Measurements from ENCODE around the gene CLPTM1L.

Gene CLPTM1L

DNA sequence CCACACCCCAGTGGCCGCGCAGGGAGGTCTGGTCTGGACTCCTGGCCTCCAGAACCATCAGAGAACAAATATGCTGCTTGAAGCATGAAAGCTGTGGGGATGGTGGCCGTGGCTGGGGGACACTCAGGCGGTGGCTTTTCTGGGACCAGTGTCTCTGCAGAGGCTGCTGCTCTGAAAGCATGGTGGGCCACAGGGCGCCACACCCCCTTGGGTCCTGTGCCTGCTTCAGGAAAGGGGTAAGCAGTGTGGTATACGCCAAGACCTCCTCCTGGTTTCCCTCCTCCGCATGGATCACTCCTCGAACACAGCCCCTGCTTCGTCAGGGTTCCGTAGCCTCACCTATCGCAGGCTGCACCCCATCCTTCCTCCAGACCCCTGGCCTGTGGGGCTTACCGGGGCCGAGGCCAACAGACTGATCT, 30.3 kb downstream of the CLPTM1L start:
- Histone ChIP-seq H3K4me3 (ENCODE audit: low read depth, low read length) (no peak overlapping the region), H3K9me3 (no peaks in the 10 kb centered on the region), H3K4me1 (no peaks in the 10 kb centered on the region), H3K27me3 (no peaks in the 10 kb centered on the region; the same call in 1 of the 2 replicates), H3K36me3 (peaks cover 11% of the 10 kb centered on the region)
- TF ChIP-seq, protein P1, sequence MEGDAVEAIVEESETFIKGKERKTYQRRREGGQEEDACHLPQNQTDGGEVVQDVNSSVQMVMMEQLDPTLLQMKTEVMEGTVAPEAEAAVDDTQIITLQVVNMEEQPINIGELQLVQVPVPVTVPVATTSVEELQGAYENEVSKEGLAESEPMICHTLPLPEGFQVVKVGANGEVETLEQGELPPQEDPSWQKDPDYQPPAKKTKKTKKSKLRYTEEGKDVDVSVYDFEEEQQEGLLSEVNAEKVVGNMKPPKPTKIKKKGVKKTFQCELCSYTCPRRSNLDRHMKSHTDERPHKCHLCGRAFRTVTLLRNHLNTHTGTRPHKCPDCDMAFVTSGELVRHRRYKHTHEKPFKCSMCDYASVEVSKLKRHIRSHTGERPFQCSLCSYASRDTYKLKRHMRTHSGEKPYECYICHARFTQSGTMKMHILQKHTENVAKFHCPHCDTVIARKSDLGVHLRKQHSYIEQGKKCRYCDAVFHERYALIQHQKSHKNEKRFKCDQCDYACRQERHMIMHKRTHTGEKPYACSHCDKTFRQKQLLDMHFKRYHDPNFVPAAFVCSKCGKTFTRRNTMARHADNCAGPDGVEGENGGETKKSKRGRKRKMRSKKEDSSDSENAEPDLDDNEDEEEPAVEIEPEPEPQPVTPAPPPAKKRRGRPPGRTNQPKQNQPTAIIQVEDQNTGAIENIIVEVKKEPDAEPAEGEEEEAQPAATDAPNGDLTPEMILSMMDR (IDR thresholded peaks at IDR 0.05; ENCODE audit: low read depth, low read length) = no peak
- DNase-seq = no peak

DNA sequence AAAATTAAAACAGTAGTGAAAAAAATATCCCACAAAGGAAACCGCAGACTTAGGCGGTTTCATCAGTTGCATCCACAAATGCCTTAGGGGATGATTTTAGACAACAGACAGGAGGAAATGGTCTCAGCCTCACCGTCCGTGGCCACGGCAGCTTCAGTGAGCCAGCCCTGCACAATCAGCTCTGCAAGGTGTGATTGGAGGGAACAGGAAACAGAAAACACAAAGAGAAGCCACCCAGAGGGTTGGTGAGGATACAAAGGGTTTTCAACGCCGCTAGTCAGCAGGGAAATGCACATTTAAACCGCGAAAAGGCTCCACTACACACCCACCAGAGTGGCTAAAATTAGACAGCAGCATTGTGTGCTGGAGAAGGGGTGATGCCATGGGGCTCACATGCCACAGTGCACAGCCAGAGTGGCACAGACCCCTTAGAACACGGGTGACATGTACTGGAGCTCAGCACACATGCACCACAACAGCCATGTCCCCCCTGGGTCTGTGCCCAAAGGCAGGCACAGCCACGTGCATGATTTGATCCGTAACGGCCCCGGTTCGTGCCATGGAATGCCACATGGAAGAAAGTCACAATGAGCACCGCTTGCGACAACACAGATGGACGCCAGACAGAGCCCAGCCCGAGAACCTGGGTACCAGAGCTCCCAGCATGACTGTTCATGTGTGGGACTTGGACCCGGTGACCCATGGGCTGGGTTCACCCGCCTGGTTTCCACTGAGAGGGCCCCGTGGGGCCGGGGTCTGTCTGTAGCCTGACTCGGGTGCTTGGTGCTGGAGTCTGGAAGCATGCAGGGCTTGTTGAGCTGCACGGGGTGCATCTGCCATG, 31.7 kb downstream of the CLPTM1L start:
- H3K9me3 ChIP-seq = no peaks in the 10 kb centered on the region
- peaks cover 8% of the 10 kb centered on the region; the same call in 1 of the 2 replicates for H3K36me3 ChIP-seq
- H3K27me3 ChIP-seq = no peaks in the 10 kb centered on the region; the same call in 1 of the 2 replicates
- no peaks in the 10 kb centered on the region for H3K4me1 ChIP-seq
- H3K4me3 ChIP-seq (ENCODE audit: low read depth, low read length) = no peak overlapping the region
- TF ChIP-seq, protein P1 (IDR thresholded peaks at IDR 0.05; ENCODE audit: low read depth, low read length) = no peak
- peak; percentile 7 for DNase-seq

- TF ChIP-seq, protein P1 (IDR thresholded peaks at IDR 0.05; ENCODE audit: low read depth, low read length) = no peak
- DNase-seq = no peak
- Histone ChIP-seq H3K27me3 (no peaks in the 10 kb centered on the region; the same call in 1 of the 2 replicates), H3K9me3 (no peaks in the 10 kb centered on the region), H3K4me3 (ENCODE audit: low read depth, low read length) (no peak overlapping the region), H3K36me3 (peaks cover 4% of the 10 kb centered on the region; the same call in 1 of the 2 replicates), H3K4me1 (no peaks in the 10 kb centered on the region)
These were observed 32.7 kb downstream of the CLPTM1L start for GRCh38 chr5:1312206-1312605.

DNA sequence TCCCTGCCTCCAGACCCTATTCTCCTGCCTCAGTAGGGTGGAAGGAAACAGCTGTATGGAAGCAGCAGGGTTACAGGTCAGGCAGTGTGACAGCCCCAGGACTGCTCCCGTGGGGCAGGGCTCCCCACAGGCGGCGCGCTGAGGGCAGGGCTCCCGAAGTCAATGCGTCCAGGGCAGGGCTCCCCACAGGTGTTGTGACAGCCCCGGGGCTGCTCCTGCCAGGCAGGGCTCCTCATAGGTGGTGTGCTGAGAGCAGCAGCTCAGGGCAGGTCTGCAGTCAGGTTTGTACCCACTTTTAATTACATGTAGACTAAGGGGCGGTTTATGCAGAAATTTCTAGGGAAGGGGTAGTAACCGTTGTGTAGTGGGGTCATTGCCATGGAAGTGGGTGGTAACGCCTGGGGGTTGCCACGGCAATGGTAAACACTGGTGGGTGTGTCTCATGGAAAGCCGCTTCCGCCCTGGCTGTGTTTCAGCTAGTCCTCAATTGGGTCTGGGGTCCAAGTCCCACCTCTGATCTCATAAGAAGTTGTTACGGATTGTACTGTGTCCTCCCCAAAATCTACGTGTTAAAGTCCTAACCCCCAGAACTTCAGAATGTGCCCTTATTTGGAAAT, 33.4 kb downstream of the CLPTM1L start:
- Histone ChIP-seq H3K4me3 (ENCODE audit: low read depth, low read length) (no peak overlapping the region), H3K9me3 (no peaks in the 10 kb centered on the region), H3K4me1 (no peaks in the 10 kb centered on the region), H3K27me3 (no peaks in the 10 kb centered on the region; the same call in 1 of the 2 replicates), H3K36me3 (no peaks in the 10 kb centered on the region)
- no peak for DNase-seq
- TF ChIP-seq, protein P1 (IDR thresholded peaks at IDR 0.05; ENCODE audit: low read depth, low read length) = no peak

- TF ChIP-seq, protein P1 (IDR thresholded peaks at IDR 0.05; ENCODE audit: low read depth, low read length) = no peak
- Histone ChIP-seq H3K4me3 (ENCODE audit: low read depth, low read length) (no peak overlapping the region), H3K27me3 (peaks cover 4% of the 10 kb centered on the region; the same call in 1 of the 2 replicates), H3K4me1 (no peaks in the 10 kb centered on the region), H3K36me3 (no peaks in the 10 kb centered on the region), H3K9me3 (no peaks in the 10 kb centered on the region)
- DNase-seq = no peak
These were observed 34.8 kb downstream of the CLPTM1L start for GRCh38 chr5:1310118-1310517.

GRCh38 chr5:1304033-1304432, 40.9 kb downstream of the CLPTM1L start:
- Histone ChIP-seq H3K27me3 (peaks cover 10% of the 10 kb centered on the region), H3K4me3 (ENCODE audit: low read depth, low read length) (no peak overlapping the region), H3K9me3 (no peaks in the 10 kb centered on the region), H3K4me1 (no peaks in the 10 kb centered on the region), H3K36me3 (no peaks in the 10 kb centered on the region)
- TF ChIP-seq, protein P1 (IDR thresholded peaks at IDR 0.05; ENCODE audit: low read depth, low read length) = no peak
- no peak for DNase-seq
